BE2C (cell line): Measurements from ENCODE around the gene HAUS5.

Source experiments
- DNase-seq: peaks from one replicate; pipeline ENCODE4 v3.0.0-alpha.2; 2020
- H3K27me3 ChIP-seq: fragments of 250-450 bp; sonication (Bioruptor Pico); 2 replicates; pipeline ENCODE4 v1.5.1; 2020; ENCODE audit warnings: mild to moderate bottlenecking
- H3K36me3 ChIP-seq: fragments of 250-450 bp; sonication (Bioruptor Pico); 2 replicates; pipeline ENCODE4 v1.5.1; 2020; ENCODE audit warnings: mild to moderate bottlenecking
- H3K4me1 ChIP-seq: fragments of 250-450 bp; sonication (Bioruptor Pico); 2 replicates; pipeline ENCODE4 v1.5.1; 2020
- H3K4me3 ChIP-seq: 2 replicates; pipeline ENCODE4 v1.5.1; 2011; ENCODE audit warnings: low read depth, low read length
- H3K9me3 ChIP-seq: fragments of 250-450 bp; sonication (Bioruptor Pico); 2 replicates; pipeline ENCODE4 v1.5.1; 2020
- CTCF ChIP-seq: IDR thresholded peaks from 2 replicates; pipeline ENCODE4 v1.5.1; 2012; ENCODE audit warnings: mild to moderate bottlenecking, low read depth, low read length

The HAUS5 gene

GRCh38 chr19:35643255-35644205, 31.0 kb downstream of the HAUS5 start:
- no peaks in the 10 kb centered on the region for H3K9me3 ChIP-seq
- no peak for TF ChIP-seq CTCF
- peaks cover 7% of the 10 kb centered on the region; the same call in 1 of the 2 replicates for H3K4me1 ChIP-seq
- H3K36me3 ChIP-seq, result no peaks in the 10 kb centered on the region
- peak overlapping the region; percentile 51 for H3K4me3 ChIP-seq
- H3K27me3 ChIP-seq, result no peaks in the 10 kb centered on the region
- peak; percentile 90 for DNase-seq

DNA sequence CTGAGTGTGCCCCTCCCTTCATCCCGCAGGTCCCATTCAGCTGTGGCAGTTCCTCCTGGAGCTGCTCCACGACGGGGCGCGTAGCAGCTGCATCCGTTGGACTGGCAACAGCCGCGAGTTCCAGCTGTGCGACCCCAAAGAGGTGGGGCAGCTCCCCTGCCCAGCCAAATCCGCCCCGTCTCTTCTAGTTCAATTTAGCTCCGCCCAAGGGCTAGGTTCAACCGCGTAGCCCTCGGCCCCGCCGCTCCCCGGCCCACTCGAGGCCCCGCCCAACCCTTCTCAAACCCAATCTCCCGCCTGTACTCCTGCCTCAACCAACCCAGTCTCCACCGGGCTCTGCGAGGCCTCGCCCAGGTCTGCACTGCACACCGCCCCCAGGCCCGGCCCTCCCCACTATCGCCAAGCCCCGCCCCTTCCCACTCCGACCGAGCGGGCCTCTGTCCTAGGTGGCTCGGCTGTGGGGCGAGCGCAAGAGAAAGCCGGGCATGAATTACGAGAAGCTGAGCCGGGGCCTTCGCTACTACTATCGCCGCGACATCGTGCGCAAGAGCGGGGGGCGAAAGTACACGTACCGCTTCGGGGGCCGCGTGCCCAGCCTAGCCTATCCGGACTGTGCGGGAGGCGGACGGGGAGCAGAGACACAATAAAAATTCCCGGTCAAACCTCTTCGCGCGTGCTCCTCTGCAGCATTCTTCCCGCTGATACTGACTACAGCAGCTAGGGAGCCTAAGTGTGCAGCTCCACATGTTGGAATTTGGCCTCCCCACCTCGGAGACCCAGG, 31.9 kb downstream of the HAUS5 start:
- peak; percentile 98 for DNase-seq
- no peaks in the 10 kb centered on the region for H3K9me3 ChIP-seq
- H3K27me3 ChIP-seq, result no peaks in the 10 kb centered on the region
- H3K4me3 ChIP-seq, result peak overlapping the region; percentile 51
- TF ChIP-seq CTCF, result no peak
- H3K4me1 ChIP-seq, result peaks cover 7% of the 10 kb centered on the region; the same call in 1 of the 2 replicates
- H3K36me3 ChIP-seq, result no peaks in the 10 kb centered on the region

DNA sequence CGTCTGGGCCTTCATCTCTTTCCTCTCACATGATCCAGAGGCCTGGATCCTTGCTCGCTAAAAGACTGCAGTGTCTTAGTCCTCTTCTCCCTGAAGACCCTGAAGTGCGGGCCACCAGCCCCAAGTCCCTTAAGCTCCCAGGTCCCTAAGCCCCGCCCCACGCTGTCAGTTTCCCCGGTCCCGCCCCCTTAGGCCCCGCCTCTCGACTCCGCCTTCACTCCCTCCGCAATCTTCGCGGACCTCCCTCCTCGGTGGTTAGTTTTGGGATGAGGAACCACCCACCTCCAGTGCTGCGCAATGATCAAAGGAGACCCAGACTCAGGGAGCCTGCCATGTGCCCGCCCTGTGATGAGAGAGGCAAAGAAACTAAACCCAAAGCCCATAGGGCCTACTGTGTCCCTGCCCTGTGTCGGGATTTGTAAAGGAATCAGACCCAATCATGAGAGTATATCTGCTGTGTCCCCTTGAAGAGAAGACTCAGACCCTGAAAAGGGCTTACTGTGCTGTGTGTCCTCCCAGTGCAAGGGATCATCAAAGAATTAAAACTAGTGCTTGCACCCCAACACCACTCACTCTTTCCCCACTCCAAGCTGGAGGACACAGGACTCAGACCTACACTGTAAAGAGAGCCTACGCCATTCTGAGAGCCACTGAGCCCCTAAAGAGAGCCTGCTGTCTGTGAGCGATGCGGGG, 32.6 kb downstream of the HAUS5 start:
- peaks cover 7% of the 10 kb centered on the region; the same call in 1 of the 2 replicates for H3K4me1 ChIP-seq
- TF ChIP-seq CTCF, result no peak

DNA sequence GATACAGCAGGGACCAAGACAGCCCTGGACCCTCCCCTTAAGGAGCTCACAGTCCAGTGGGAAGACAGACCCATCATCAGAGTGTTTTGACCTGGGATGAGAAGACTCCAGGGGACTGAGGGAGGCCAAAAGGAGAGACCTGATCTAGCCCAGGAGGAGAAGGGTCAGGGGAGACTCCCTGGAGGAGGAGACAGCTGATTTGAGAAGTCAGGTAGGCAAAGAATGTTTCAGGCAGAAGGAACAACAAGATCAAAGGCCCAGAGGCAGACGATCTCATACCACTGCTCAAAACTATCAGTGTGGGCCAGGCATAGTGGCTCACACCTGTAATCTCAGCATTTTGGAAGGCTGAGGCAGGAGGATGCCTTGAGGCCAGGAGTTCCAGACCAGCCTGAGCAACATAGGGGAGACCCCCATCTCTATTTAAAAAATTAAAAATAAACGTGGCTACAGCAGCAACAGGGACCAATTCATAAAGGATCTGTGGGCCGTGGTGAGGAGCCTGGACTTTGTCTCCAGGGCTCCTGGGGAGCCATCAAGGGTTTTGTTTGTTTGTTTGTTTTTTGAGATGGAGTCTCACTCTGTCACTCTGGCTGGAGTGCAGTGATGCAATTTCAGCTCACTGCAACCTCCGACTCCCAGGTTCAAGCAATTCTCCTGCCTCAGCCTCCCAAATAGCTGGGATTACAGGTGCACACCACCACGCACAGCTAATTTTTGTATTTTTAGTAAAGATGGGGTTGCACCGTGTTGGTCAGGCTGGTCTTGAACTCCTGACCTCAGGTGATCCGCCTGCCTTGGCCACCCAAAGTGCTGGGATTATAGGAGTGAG, 33.4 kb downstream of the HAUS5 start:
- peaks cover 7% of the 10 kb centered on the region; the same call in 1 of the 2 replicates for H3K4me1 ChIP-seq
- DNase-seq, result no peak
- no peak for TF ChIP-seq CTCF

More for the DNA sequence above, 32.6 kb downstream of the HAUS5 start:
- Histone ChIP-seq H3K27me3 (no peaks in the 10 kb centered on the region), H3K36me3 (peaks cover 2% of the 10 kb centered on the region; the same call in 1 of the 2 replicates), H3K9me3 (no peaks in the 10 kb centered on the region), H3K4me3 (peak overlapping the region; percentile 51)
- peak; percentile 83 for DNase-seq

More for the DNA sequence above, 33.4 kb downstream of the HAUS5 start:
- Histone ChIP-seq H3K9me3 (no peaks in the 10 kb centered on the region), H3K27me3 (no peaks in the 10 kb centered on the region), H3K36me3 (peaks cover 8% of the 10 kb centered on the region), H3K4me3 (no peak overlapping the region)
